IPS-NIHi11 (cell line): Measurements from ENCODE around the gene GRIA1.

Experiments used
- DNase-seq: peaks from one replicate; pipeline ENCODE4 v3.0.0; 2012; ENCODE audit warnings: mixed read lengths, low spot score

The GRIA1 gene

GRCh38 chr5:153498516-153498915 is 8.0 kb downstream of the GRIA1 start:
- DNase-seq: no peak

- DNase-seq: no peak
These were observed 9.7 kb downstream of the GRIA1 start for GRCh38 chr5:153500178-153500577.

GRCh38 chr5:153504726-153505125 is 14.3 kb downstream of the GRIA1 start:
- DNase-seq: no peak

- no peak for DNase-seq
These were observed 18.2 kb downstream of the GRIA1 start for GRCh38 chr5:153508700-153509099.

GRCh38 chr5:153511622-153512021 is 21.2 kb downstream of the GRIA1 start:
- no peak for DNase-seq

GRCh38 chr5:153513156-153513555 is 22.7 kb downstream of the GRIA1 start:
- DNase-seq: no peak

GRCh38 chr5:153515301-153515700 is 24.8 kb downstream of the GRIA1 start:
- DNase-seq: no peak

GRCh38 chr5:153516504-153517240 is 26.2 kb downstream of the GRIA1 start:
- DNase-seq: peak; percentile 29

- peak; percentile 13 for DNase-seq
These were observed 26.8 kb downstream of the GRIA1 start for GRCh38 chr5:153517241-153517611.

GRCh38 chr5:153520137-153520536 is 29.7 kb downstream of the GRIA1 start:
- DNase-seq: no peak

- DNase-seq: no peak
These were observed 30.5 kb downstream of the GRIA1 start for GRCh38 chr5:153520952-153521351.

- DNase-seq: no peak
These were observed 32.7 kb downstream of the GRIA1 start for GRCh38 chr5:153523211-153523610.

- DNase-seq: no peak
These were observed 33.4 kb downstream of the GRIA1 start for GRCh38 chr5:153523831-153524230.

GRCh38 chr5:153525536-153525935 is 35.1 kb downstream of the GRIA1 start:
- no peak for DNase-seq

GRCh38 chr5:153530357-153531143 is 40.1 kb downstream of the GRIA1 start:
- DNase-seq: no peak

GRCh38 chr5:153533546-153533945 is 43.1 kb downstream of the GRIA1 start:
- no peak for DNase-seq

- no peak for DNase-seq
These were observed 43.6 kb downstream of the GRIA1 start for GRCh38 chr5:153534102-153534501.

GRCh38 chr5:153537207-153537606 is 46.7 kb downstream of the GRIA1 start:
- no peak for DNase-seq

- no peak for DNase-seq
These were observed 49.5 kb downstream of the GRIA1 start for GRCh38 chr5:153539983-153540382.

- DNase-seq: no peak
These were observed 52.1 kb downstream of the GRIA1 start for GRCh38 chr5:153542536-153542935.

- DNase-seq: no peak
These were observed 52.8 kb downstream of the GRIA1 start for GRCh38 chr5:153543288-153543687.

- DNase-seq: no peak
These were observed 53.5 kb downstream of the GRIA1 start for GRCh38 chr5:153543959-153544470.

- no peak for DNase-seq
These were observed 54.2 kb downstream of the GRIA1 start for GRCh38 chr5:153544706-153545105.
